OCI-LY7 (cell line): ENCODE results near the gene ACTR3. TPM values are rescaled to one million over a fixed set of nuclear protein-coding genes. Genes with fewer than 3 reads are reported as not detected.

Experiments used
- BruUV-seq: library from RNA; stranded (reverse); fragments of 400-500 nt; replicated peaks from 2 replicates; lab custom pipeline; 2021; lab: Mats Ljungman, UMichigan
- CTCF ChIA-PET: fragments of 300-600 bp; sonication (Branson Sonifier 250); formaldehyde crosslinking; loops from one replicate; lab custom pipeline; 2022; ENCODE audit warnings: antibody characterized with exemption; ENCODE audit not compliant: unreplicated experiment; lab: Charles Lee
- POLR2A ChIA-PET: fragments of 300-600 bp; sonication (Branson Sonifier 250); formaldehyde crosslinking; loops from one replicate; lab custom pipeline; 2022; ENCODE audit warnings: antibody characterized with exemption; lab: Charles Lee
- DNase-seq: peaks from one replicate; pipeline ENCODE4 v3.0.0-alpha.2; 2015; ENCODE audit warnings: low spot score
- H2AFZ ChIP-seq: fragments of 200-600 bp; sonication (generic), shearing (Covaris generic); 2 replicates; pipeline ENCODE4 v1.6.1; 2014; ENCODE audit warnings: mild to moderate bottlenecking, antibody characterized with exemption, low read length, moderate library complexity
- H3K27ac ChIP-seq: fragments of 200-600 bp; sonication (generic); 2 replicates; pipeline ENCODE4 v1.5.1; 2014; ENCODE audit warnings: mixed run types, low read depth, mild to moderate bottlenecking, moderate library complexity, low read length, inconsistent platforms; ENCODE audit not compliant: poor library complexity, severe bottlenecking
- H3K36me3 ChIP-seq: fragments of 200-600 bp; sonication (generic); 2 replicates; pipeline ENCODE4 v1.6.1; 2014; ENCODE audit warnings: mild to moderate bottlenecking, antibody characterized with exemption, low read length, moderate library complexity, mixed read lengths; ENCODE audit not compliant: insufficient read depth
- H3K4me1 ChIP-seq: fragments of 200-600 bp; sonication (generic); 2 replicates; pipeline ENCODE4 v1.5.1; 2014; ENCODE audit warnings: mild to moderate bottlenecking, low read length; ENCODE audit not compliant: insufficient read depth, poor library complexity, severe bottlenecking
- H3K4me2 ChIP-seq: fragments of 200-600 bp; sonication (generic); 2 replicates; pipeline ENCODE4 v1.6.1; 2014; ENCODE audit warnings: mild to moderate bottlenecking, low read length
- H3K4me3 ChIP-seq: fragments of 200-600 bp; sonication (generic); 2 replicates; pipeline ENCODE4 v1.5.1; 2014; ENCODE audit warnings: mild to moderate bottlenecking, low read depth, low read length; ENCODE audit not compliant: poor library complexity, severe bottlenecking
- H3K79me2 ChIP-seq: fragments of 200-600 bp; sonication (generic); 2 replicates; pipeline ENCODE4 v1.6.1; 2016; ENCODE audit warnings: low read depth, mild to moderate bottlenecking, low read length, moderate library complexity, mixed read lengths; ENCODE audit not compliant: insufficient read depth
- H3K9me2 ChIP-seq: fragments of 200-600 bp; sonication (generic); 2 replicates; pipeline ENCODE4 v1.6.1; 2016; ENCODE audit warnings: mild to moderate bottlenecking, low read length, mixed read lengths; ENCODE audit not compliant: insufficient read depth
- H3K9me3 ChIP-seq: fragments of 200-600 bp; sonication (generic); 2 replicates; pipeline ENCODE4 v1.6.1; 2014; ENCODE audit warnings: mild to moderate bottlenecking, mixed run types, low read length, mixed read lengths
- H4K20me1 ChIP-seq: fragments of 200-600 bp; sonication (generic); 2 replicates; pipeline ENCODE4 v1.6.1; 2014; ENCODE audit warnings: mild to moderate bottlenecking, antibody characterized with exemption, low read length, moderate library complexity, mixed read lengths; ENCODE audit not compliant: insufficient read depth
- CTCF ChIP-seq: fragments of 200-600 bp; sonication (generic); conservative IDR thresholded peaks from 2 replicates; pipeline ENCODE4 v1.5.1; 2014; ENCODE audit warnings: mild to moderate bottlenecking, antibody characterized with exemption, low read length, moderate library complexity, mixed read lengths
- EZH2phosphoT487 ChIP-seq: fragments of 200-600 bp; sonication (generic); IDR thresholded peaks from 2 replicates; pipeline ENCODE4 v1.6.1; 2018; ENCODE audit warnings: low read depth, borderline replicate concordance, mild to moderate bottlenecking, mixed run types, antibody characterized with exemption, low read length, moderate library complexity, mixed read lengths
- intact Hi-C: fragments of 100-400 bp; cut with micrococcal nuclease; formaldehyde crosslinking; loops from one replicate; pipeline ENCODE4 v1.10.0; 2022; ENCODE audit not compliant: unreplicated experiment
- total RNA-seq, 2 experiments: library from RNA; depleted of rRNA in 1 of 2; stranded (reverse); fragments of >200 nt in 1 of 2; shearing (Covaris generic) in 1 of 2; gene quantifications; 2 replicates each; pipeline ENCODE4 v1.2.3, GENCODE V29; 2014 to 2022

Gene ACTR3
- total RNA-seq, 2 experiments from 2014 or later, result 192 to 320 TPM

DNA sequence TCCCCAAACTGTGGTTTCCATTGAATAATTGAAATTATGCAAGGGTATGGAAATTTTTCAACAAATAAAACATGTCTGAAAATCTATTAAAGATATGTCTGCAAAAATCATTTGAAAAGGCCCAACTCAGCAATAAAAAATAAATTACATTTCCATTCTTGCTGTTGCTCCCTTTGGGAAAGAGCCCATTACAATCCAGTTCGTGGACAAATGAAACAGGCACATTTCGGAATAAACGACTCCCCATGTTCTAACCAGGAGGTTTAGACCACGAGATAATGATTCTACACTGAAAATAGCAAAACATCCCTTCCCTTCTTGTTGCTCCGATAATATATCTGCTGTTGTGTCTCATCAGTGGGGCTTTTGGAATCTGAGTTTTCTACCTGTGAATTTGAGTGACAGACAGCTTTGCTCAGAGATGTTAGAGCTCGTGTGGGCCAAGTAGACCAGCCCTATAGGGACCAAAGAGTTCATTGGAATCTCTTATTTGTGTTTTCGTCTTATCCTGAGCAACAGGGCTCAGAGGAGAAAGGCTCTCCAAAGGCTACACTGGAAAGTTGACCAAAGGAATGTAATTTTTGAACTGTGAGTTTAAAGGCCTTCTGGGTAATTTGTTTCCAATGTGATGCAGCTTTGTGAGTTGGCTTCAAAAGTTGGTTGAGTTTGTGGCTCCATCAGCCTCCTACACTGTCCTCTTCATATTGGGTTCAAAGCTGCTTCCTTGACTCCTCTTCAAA is 119.5 kb downstream of the ACTR3 start:
- Histone ChIP-seq H3K9me2 (no peaks in the 10 kb centered on the region), H3K36me3 (no peaks in the 10 kb centered on the region), H3K4me1 (no peaks in the 10 kb centered on the region), H3K9me3 (no peaks in the 10 kb centered on the region), H3K4me3 (no peak overlapping the region), H3K27ac (no peak overlapping the region), H3K4me2 (no peak overlapping the region), H3K79me2 (no peaks in the 10 kb centered on the region), H4K20me1 (no peaks in the 10 kb centered on the region), H2AFZ (no peak overlapping the region)
- CTCF ChIA-PET, result no interaction called here
- BruUV-seq, result no TSS peak
- intact Hi-C loops, result no loop called here
- POLR2A ChIA-PET, result no interaction called here
- no peak for TF ChIP-seq EZH2phosphoT487
- no peak for TF ChIP-seq CTCF
- no peak for DNase-seq

DNA sequence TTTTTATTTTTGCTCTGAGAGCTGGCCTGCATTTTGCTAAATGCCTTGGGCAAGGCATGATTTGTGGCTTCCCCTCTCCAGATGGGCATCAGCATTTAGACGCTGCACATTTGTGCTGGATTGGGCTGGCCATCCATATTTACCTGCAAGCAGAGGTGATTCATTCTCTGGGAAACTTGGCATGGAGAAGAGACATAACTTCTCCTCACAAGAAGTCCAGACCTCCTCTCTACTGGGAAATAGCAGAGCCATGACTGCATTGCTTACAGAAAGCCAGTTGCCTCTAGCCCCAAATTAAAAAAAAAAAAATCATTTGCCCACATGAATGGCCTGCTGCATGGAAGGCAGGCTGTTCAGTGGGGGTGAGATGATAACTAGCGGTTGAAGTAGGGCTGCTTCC is 120.1 kb downstream of the ACTR3 start:
- POLR2A ChIA-PET, result no interaction called here
- TF ChIP-seq CTCF (no peak), EZH2phosphoT487 (no peak)
- CTCF ChIA-PET, result no interaction called here
- no peak overlapping the region for H2AFZ ChIP-seq
- no peaks in the 10 kb centered on the region for H4K20me1 ChIP-seq
- no peaks in the 10 kb centered on the region for H3K79me2 ChIP-seq
- H3K4me1 ChIP-seq, result no peaks in the 10 kb centered on the region
- BruUV-seq, result no TSS peak
- no peaks in the 10 kb centered on the region for H3K9me2 ChIP-seq
- no peak overlapping the region for H3K4me3 ChIP-seq
- no peak overlapping the region for H3K27ac ChIP-seq
- DNase-seq, result no peak
- intact Hi-C loops, result no loop called here
- H3K9me3 ChIP-seq, result no peaks in the 10 kb centered on the region
- H3K4me2 ChIP-seq, result no peak overlapping the region
- H3K36me3 ChIP-seq, result no peaks in the 10 kb centered on the region

- TF ChIP-seq EZH2phosphoT487 (no peak), CTCF (no peak)
- no peak overlapping the region for H3K4me2 ChIP-seq
- intact Hi-C loops, result no loop called here
- no peak overlapping the region for H3K27ac ChIP-seq
- no peaks in the 10 kb centered on the region for H3K4me1 ChIP-seq
- DNase-seq, result no peak
- POLR2A ChIA-PET, result interaction anchor here (0.5 kb wide), 1 partner anchor 114 kb away, joined by 3 read pairs; no protein-coding TSS in a partner anchor
- H3K79me2 ChIP-seq, result no peaks in the 10 kb centered on the region
- H3K36me3 ChIP-seq, result no peaks in the 10 kb centered on the region
- BruUV-seq, result no TSS peak
- H3K9me2 ChIP-seq, result no peaks in the 10 kb centered on the region
- H3K4me3 ChIP-seq, result no peak overlapping the region
- no peaks in the 10 kb centered on the region for H3K9me3 ChIP-seq
- H4K20me1 ChIP-seq, result no peaks in the 10 kb centered on the region
- CTCF ChIA-PET, result no interaction called here
- no peak overlapping the region for H2AFZ ChIP-seq
Measured at GRCh38 chr2:114011713-114012112, 121.8 kb downstream of the ACTR3 start.
